ENCODE data around the gene SLC19A2.

The SLC19A2 gene

DNA sequence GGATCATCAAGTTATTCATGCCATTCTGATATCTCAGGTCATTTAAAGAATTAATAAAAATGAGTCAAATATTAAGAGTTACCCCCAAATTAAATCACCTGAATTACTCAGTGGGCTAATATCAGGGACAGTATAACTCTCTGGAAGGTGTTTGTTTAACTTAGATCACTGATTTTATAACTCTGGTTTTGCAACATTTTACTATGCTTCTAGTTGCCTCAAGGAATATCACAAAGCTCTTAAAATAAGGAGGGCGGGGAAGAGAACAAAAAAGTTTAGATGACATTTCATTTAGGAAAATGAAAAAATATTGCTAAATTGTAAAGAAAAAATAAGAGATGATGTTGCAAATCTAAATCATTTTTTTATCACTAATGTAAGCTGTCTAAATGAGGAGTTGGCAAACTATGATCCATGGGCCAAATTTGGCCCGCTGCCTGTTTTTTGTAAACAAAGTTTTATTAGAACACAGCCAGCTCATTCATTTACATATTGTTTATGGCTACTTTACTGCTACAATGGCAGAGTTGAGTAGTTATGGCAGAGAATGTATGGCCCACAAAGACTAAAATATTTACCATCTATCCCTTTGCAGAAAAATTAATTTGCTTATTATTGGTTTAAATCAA is 31.9 kb upstream of the SLC19A2 start:
- no peak for TF ChIP-seq CTCF (IDR thresholded peaks at IDR 0.05)
- Histone ChIP-seq H3K27ac (no peak overlapping the region), H3K4me3 (no peak overlapping the region)
- DNase-seq (ENCODE audit: low spot score) = no peak

- Histone ChIP-seq H3K4me3 (no peak overlapping the region), H3K27ac (no peak overlapping the region)
- DNase-seq (ENCODE audit: low spot score) = no peak
- no peak for TF ChIP-seq CTCF (IDR thresholded peaks at IDR 0.05)
These were observed 29.9 kb upstream of the SLC19A2 start for GRCh38 chr1:169515641-169516040.

DNA sequence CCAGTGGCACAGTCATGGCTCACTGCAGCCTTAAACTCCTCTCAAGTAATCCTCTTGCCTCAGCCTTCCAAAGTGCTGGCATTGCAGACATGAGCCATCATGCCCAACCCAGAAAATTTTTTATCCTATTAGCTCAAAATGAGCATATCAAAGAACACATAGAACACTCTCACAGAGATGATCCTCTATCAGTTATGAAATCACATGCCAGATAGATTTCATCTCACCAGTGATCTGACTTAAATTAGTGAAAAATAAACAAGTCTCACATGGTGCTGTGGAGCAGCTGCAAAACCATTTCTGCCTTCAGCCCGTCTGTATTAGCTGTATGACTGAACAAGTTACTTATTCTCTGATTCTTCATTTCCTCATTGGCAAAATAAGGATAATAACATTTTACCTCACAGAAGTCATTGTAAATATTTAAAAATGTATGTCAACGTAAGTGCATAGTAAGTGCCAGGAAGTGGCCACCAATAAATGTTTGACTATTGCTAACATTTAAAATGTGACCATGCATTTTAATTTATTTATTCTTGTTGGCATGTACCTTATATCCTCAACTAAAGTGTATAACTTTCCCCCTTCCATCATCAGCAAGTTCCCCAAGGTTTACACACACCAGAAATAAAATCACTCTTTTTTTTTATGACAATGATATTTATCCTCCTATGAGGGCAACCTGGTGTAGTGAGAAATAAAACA is 29.0 kb upstream of the SLC19A2 start:
- no peak for TF ChIP-seq CTCF (IDR thresholded peaks at IDR 0.05)
- no peak overlapping the region for H3K4me3 ChIP-seq
- no peak overlapping the region for H3K27ac ChIP-seq
- no peak for DNase-seq (ENCODE audit: low spot score)

DNA sequence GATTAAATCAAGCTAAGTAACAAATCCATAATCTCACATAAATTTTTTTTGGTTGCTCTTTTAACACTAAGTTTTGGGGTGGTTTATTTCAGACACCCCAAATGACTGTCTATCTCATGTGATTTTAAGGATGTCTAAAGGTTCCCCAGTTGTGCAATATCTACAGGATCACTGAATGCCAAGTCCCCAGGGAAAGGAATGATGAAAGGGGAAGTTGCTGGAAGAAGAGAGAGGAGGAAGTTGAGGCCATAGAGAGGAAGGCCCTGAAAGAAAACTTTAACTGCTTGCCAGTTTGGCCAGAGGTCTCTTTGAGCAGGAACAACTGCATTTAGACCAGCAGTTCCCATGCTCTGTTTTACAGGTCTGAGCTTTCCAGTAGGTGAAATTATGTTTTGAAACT is 27.5 kb upstream of the SLC19A2 start:
- TF ChIP-seq CTCF (IDR thresholded peaks at IDR 0.05) = no peak
- Histone ChIP-seq H3K27ac (peak overlapping the region; percentile 5 to 61), H3K4me3 (no peak overlapping the region)
- no peak for DNase-seq (ENCODE audit: low spot score)

DNA sequence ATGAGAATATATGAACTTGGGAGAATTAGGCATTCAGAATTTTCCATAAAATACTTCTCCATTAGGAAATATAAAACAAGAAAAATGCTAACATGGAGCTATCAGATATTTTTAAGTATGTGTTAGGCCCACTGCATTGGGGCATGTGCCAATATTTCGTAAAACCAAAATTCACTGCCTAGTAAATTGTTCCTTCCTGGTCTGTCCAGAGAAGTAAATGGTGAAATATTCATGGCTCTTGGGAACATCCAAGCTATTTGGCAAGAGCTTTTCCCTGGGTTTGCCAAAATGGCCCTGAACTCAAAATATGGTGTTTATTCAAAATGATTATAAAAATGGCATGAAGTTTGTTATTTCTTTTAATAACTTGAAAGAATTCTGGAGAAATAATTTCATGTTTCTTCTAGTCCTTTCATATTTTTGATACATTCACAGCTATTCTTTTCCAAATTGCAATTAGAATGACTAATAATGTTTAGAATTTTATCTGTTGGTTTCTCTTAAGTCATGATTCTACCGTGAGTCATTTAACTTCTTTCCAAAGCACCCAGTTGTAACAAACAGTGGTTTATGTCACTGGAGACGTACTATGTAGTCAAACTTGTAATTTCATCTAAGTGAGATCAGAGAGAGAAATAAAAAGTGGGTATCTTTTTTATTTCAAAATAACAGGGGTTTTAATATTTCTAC is 25.7 kb upstream of the SLC19A2 start:
- Histone ChIP-seq H3K27ac (peak overlapping the region; percentile 70 to 86), H3K4me3 (no peak overlapping the region)
- DNase-seq (ENCODE audit: low spot score) = no peak
- no peak for TF ChIP-seq CTCF (IDR thresholded peaks at IDR 0.05)

DNA sequence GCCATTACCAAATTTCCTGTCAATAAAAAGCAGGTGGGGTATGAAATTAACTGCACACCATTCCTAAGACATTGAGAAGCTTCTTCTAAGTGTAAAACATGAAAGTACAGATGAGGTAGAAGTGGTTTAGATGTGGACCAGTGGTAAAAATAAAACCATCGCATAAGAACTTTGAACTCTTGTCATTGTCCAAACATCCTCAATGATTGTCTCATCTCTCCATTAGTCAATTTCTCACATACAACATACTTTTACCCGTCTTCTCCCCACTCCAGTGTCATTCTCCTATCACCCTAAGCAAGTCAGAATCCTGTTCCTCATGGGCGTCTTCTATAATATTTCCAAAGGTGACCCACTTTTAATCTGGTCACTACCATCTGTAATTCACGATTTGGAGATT is 24.3 kb upstream of the SLC19A2 start:
- H3K4me3 ChIP-seq = no peak overlapping the region
- no peak for DNase-seq (ENCODE audit: low spot score)
- TF ChIP-seq CTCF (IDR thresholded peaks at IDR 0.05) = no peak
- H3K27ac ChIP-seq = peak overlapping the region; percentile 70 to 86

Measured in coronary artery (tissue), 2 donors.